OCI-LY1 (cell line): ENCODE results near the gene BABAM2.

Experiments used
- H2AFZ ChIP-seq: fragments of 200-600 bp; sonication (generic), shearing (Covaris generic); 2 replicates; pipeline ENCODE4 v1.6.0; 2014; ENCODE audit warnings: antibody characterized with exemption, mild to moderate bottlenecking, low read length
- H3F3A ChIP-seq: fragments of 200-600 bp; sonication (generic), shearing (Covaris generic); 2 replicates; pipeline ENCODE4 v1.6.0; 2014; ENCODE audit warnings: mild to moderate bottlenecking, antibody characterized with exemption, low read length, moderate library complexity; ENCODE audit not compliant: insufficient read depth
- H3K27ac ChIP-seq: fragments of 200-600 bp; sonication (generic); 2 replicates; pipeline ENCODE4 v1.5.1; 2014; ENCODE audit warnings: low read length, mixed run types, mild to moderate bottlenecking, low read depth; ENCODE audit not compliant: poor library complexity, severe bottlenecking
- H3K27me3 ChIP-seq: fragments of 200-600 bp; sonication (generic); 2 replicates; pipeline ENCODE4 v1.6.0; 2014; ENCODE audit warnings: antibody characterized with exemption, mild to moderate bottlenecking, low read length, moderate library complexity; ENCODE audit not compliant: insufficient read depth
- H3K36me3 ChIP-seq: fragments of 200-600 bp; sonication (generic); 2 replicates; pipeline ENCODE4 v1.6.1; 2014; ENCODE audit warnings: mild to moderate bottlenecking, antibody characterized with exemption, low read length, moderate library complexity, mixed read lengths; ENCODE audit not compliant: insufficient read depth
- H3K4me1 ChIP-seq: fragments of 200-600 bp; sonication (generic); 2 replicates; pipeline ENCODE4 v1.5.1; 2014; ENCODE audit warnings: mild to moderate bottlenecking, low read length, moderate library complexity; ENCODE audit not compliant: insufficient read depth, severe bottlenecking
- H3K4me2 ChIP-seq: fragments of 200-600 bp; sonication (generic), shearing (Covaris generic); 2 replicates; pipeline ENCODE4 v1.6.1; 2014; ENCODE audit warnings: low read length
- H3K4me3 ChIP-seq: fragments of 200-600 bp; sonication (generic); 2 replicates; pipeline ENCODE4 v1.5.1; 2014; ENCODE audit warnings: low read length, low read depth, mild to moderate bottlenecking, mixed read lengths; ENCODE audit not compliant: poor library complexity, severe bottlenecking
- H3K79me2 ChIP-seq: fragments of 200-600 bp; shearing (Covaris generic); 2 replicates; pipeline ENCODE4 v1.6.1; 2016; ENCODE audit warnings: mixed run types, low read length, mixed read lengths; ENCODE audit not compliant: insufficient read depth
- H3K9ac ChIP-seq: fragments of 200-600 bp; sonication (generic), shearing (Covaris generic); 2 replicates; pipeline ENCODE4 v1.6.1; 2014; ENCODE audit warnings: mild to moderate bottlenecking, low read length, mixed read lengths
- H3K9me2 ChIP-seq: fragments of 200-600 bp; sonication (generic), shearing (Covaris generic); 2 replicates; pipeline ENCODE4 v1.6.1; 2014; ENCODE audit warnings: low read depth, mild to moderate bottlenecking, low read length, mixed read lengths
- H3K9me3 ChIP-seq: fragments of 200-600 bp; shearing (Covaris generic); 2 replicates; pipeline ENCODE4 v1.6.1; 2014; ENCODE audit warnings: low read length, mixed read lengths
- H4K20me1 ChIP-seq: fragments of 200-600 bp; sonication (generic), shearing (Covaris generic); 2 replicates; pipeline ENCODE4 v1.6.0; 2016; ENCODE audit warnings: mild to moderate bottlenecking, low read length; ENCODE audit not compliant: insufficient read depth
- CTCF ChIP-seq: fragments of 200-600 bp; sonication (generic), shearing (Covaris generic); IDR thresholded peaks from 2 replicates; pipeline ENCODE4 v1.5.1; 2017; ENCODE audit warnings: mild to moderate bottlenecking, antibody characterized with exemption, low read length, moderate library complexity, mixed read lengths
- EZH2 ChIP-seq: fragments of 200-600 bp; sonication (generic), shearing (Covaris generic); IDR thresholded peaks from 2 replicates; pipeline ENCODE4 v1.8.0; 2017; ENCODE audit warnings: borderline replicate concordance, mixed run types, mild to moderate bottlenecking, antibody characterized with exemption, low read length, moderate library complexity, mixed read lengths

Gene BABAM2

DNA sequence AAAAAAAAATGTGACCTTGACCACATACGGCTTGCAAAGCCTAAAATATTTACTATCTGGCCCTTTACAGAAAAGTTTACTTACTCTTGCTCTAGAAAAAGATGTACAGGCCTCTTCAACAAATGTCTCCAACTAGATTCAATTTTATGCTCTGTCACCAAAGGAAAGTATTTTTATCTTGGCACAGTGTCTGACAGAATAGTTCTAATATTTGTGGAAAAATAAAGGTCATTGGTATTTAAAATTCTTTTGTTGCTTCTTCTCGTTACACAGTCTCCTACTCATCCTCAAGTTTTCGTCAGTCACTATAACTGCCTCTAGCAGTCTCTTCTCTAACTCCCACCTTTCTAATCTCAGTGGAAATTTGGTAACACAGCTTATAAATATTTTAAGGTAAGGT, 1.7 kb upstream of the BABAM2 start:
- Histone ChIP-seq H3K9ac (no peak overlapping the region), H3K4me2 (no peak overlapping the region), H3K4me1 (peaks cover 42% of the 10 kb centered on the region), H3F3A (peaks cover 9% of the 10 kb centered on the region; the same call in 1 of the 2 replicates), H3K36me3 (no peaks in the 10 kb centered on the region), H4K20me1 (no peaks in the 10 kb centered on the region), H3K27ac (no peak overlapping the region), H3K4me3 (no peak overlapping the region), H3K79me2 (no peaks in the 10 kb centered on the region), H3K9me3 (no peaks in the 10 kb centered on the region), H2AFZ (no peak overlapping the region), H3K9me2 (no peaks in the 10 kb centered on the region), H3K27me3 (no peaks in the 10 kb centered on the region)
- no peak for TF ChIP-seq EZH2
- no peak for TF ChIP-seq CTCF

- peak overlapping the region; percentile 88 for H3K9ac ChIP-seq
- TF ChIP-seq CTCF (no peak), EZH2 (no peak)
Measured at GRCh38 chr2:27889774-27890145, 769 bp upstream of the BABAM2 start.

GRCh38 chr2:27890924-27891672, 569 bp downstream of the BABAM2 start:
- peak overlapping the region; percentile 92 for H3K4me3 ChIP-seq
- H2AFZ ChIP-seq = peak overlapping the region; percentile 76; the same call in 1 of the 2 replicates
- H3K79me2 ChIP-seq = no peaks in the 10 kb centered on the region
- H3K4me1 ChIP-seq = peaks cover 42% of the 10 kb centered on the region
- H3K9me3 ChIP-seq = no peaks in the 10 kb centered on the region
- H4K20me1 ChIP-seq = no peaks in the 10 kb centered on the region
- peak overlapping the region; percentile 88 for H3K9ac ChIP-seq
- H3K4me2 ChIP-seq = peak overlapping the region; percentile 90
- peaks cover 15% of the 10 kb centered on the region for H3K36me3 ChIP-seq
- TF ChIP-seq EZH2 = no peak
- no peak for TF ChIP-seq CTCF
- no peaks in the 10 kb centered on the region for H3K27me3 ChIP-seq
- peak overlapping the region; percentile 83 for H3K27ac ChIP-seq
- peaks cover 9% of the 10 kb centered on the region; the same call in 1 of the 2 replicates for H3F3A ChIP-seq
- no peaks in the 10 kb centered on the region for H3K9me2 ChIP-seq

More at GRCh38 chr2:27889774-27890145, 769 bp upstream of the BABAM2 start:
- H3F3A ChIP-seq = peaks cover 9% of the 10 kb centered on the region; the same call in 1 of the 2 replicates
- H3K36me3 ChIP-seq = peaks cover 3% of the 10 kb centered on the region; the same call in 1 of the 2 replicates
- H3K27me3 ChIP-seq = no peaks in the 10 kb centered on the region
- peak overlapping the region; percentile 92 for H3K4me3 ChIP-seq
- H3K27ac ChIP-seq = no peak overlapping the region
- peaks cover 42% of the 10 kb centered on the region for H3K4me1 ChIP-seq
- no peaks in the 10 kb centered on the region for H3K9me2 ChIP-seq
- H3K9me3 ChIP-seq = no peaks in the 10 kb centered on the region
- H2AFZ ChIP-seq = no peak overlapping the region; the same call in 1 of the 2 replicates
- peak overlapping the region; percentile 90 for H3K4me2 ChIP-seq
- H3K79me2 ChIP-seq = no peaks in the 10 kb centered on the region
- no peaks in the 10 kb centered on the region for H4K20me1 ChIP-seq
